B cell (primary cell): ENCODE measurements around the gene TAC3.
"Not testable (repeated sequence)": the region's sequence is repeated elsewhere in the genome, so short reads cannot be mapped to it uniquely, and the experiment has no call there.

Experiments
- CTCF ChIP-seq: fragments of 200-600 bp; IDR thresholded peaks from one replicate; pipeline ENCODE4 v1.8.0; 2022; ENCODE audit warnings: antibody characterized with exemption, mild to moderate bottlenecking
- EZH2 ChIP-seq: IDR thresholded peaks from 2 replicates; pipeline ENCODE4 v1.6.1; 2012; ENCODE audit warnings: borderline replicate concordance, low read depth, mild to moderate bottlenecking, moderate library complexity, low read length; ENCODE audit not compliant: insufficient read depth, poor library complexity, severe bottlenecking

- TF ChIP-seq CTCF, EZH2: not testable (repeated sequence)
Observed at GRCh38 chr12:57053901-57054300, 37.6 kb upstream of the TAC3 start.
